Pancreas (tissue), 10 donors: ENCODE data around the gene POPDC2. TPM values are rescaled to one million over a fixed set of nuclear protein-coding genes. Genes with fewer than 3 reads are reported as not detected.

Experiments
- ATAC-seq, 4 donors: fragments of 200-7000 bp; cut with Tn5 transposase; one replicate each; pipeline versions ENCODE4 v1.8.0 to v1.9.1; 2020; ENCODE audit warnings: mild to moderate bottlenecking in 4 of 4, moderate library complexity in 4 of 4
- DNase-seq, 6 donors: peaks; one replicate each; pipeline ENCODE4 v3.0.0-alpha.2; 2020
- FAIRE-seq: peaks from 2 replicates; lab custom pipeline; 2012; peaks lifted over from hg19 to GRCh38; lab: Jason Lieb, UNC
- H3K27ac ChIP-seq, 4 donors: fragments of 200-600 bp; sonication (generic); 1 replicate in 3 of 4; 2 replicates in 1 of 4; pipeline versions ENCODE4 v1.5.0 to v1.8.0; 2020
- H3K27me3 ChIP-seq, 4 donors: fragments of 200-600 bp; one replicate each; pipeline ENCODE4 v1.8.0; 2021
- H3K36me3 ChIP-seq, 3 donors: fragments of 200-600 bp; sonication (generic) in 1 of 3; one replicate each; pipeline versions ENCODE4 v1.5.0 to v1.8.0; 2020 to 2021
- H3K4me1 ChIP-seq, 3 donors: fragments of 200-600 bp; one replicate each; pipeline ENCODE4 v1.8.0; 2021
- H3K4me3 ChIP-seq, 4 donors: fragments of 200-600 bp; sonication (generic) in 2 of 4; one replicate each; pipeline versions ENCODE4 v1.5.0 to v1.8.0; 2020 to 2021
- H3K9me3 ChIP-seq, 4 donors: fragments of 200-600 bp; one replicate each; pipeline ENCODE4 v1.8.0; 2021
- CTCF ChIP-seq, 4 donors: fragments of 200-600 bp; sonication (generic) in 3 of 4; IDR thresholded peaks; one replicate each; pipeline versions ENCODE4 v1.5.0 to v1.8.0; 2021; ENCODE audit warnings: antibody characterized with exemption in 4 of 4
- WGBS, 2 donors: extraction: QIAGEN DNeasy Blood & Tissue Kit; methylation state at CpG; one replicate each; pipeline ENCODE4 v1.1.7; 2013; 5-methylcytosine and 5-hydroxymethylcytosine counted together
- intact Hi-C, 3 donors: fragments of 100-400 bp; cut with DNase I; formaldehyde crosslinking; loops; one replicate each; pipeline versions ENCODE4 v1.11.1 to v1.14.2; 2022
- polyA plus RNA-seq, 2 donors: library from polyadenylated mRNA; stranded (reverse); fragments of 200-250 nt; gene quantifications; one replicate each; pipeline ENCODE4 v1.2.3, GENCODE V29; 2013
- total RNA-seq, 6 donors: library from RNA; stranded (reverse); fragmentation: NEBNext Ultra II Directional in 4 of 6; extraction: Animal tissue kit (Norgen Biotek cat#: 25700) in 4 of 6; gene quantifications; one replicate each; pipeline versions ENCODE4 v1.2.1 to v1.2.4, GENCODE V29; 2021 to 2023
- donor health status: healthy with polysubstance abuse.
- donor health status: DM: no; HTN: no; CAD: no; lungs with moderate emphysema.
- donor health status: DM: no; HTN: no; CAD: no.
- donor health status: control.
- donor health status: control.
- donor health status: Bipolar disorder and iron deficiency.
- donor health status: DM: yes; HTN: yes; CAD: no.
- donor health status: DM: no; HTN: no; CAD: no.
- donor health status: DM: no; HTN: no; CAD: no.
- donor health status: DM: yes; HTN: yes; CAD: no.

Gene POPDC2
- total and polyA plus RNA-seq, 8 donors: 0.52 to 6.7 (median 1.3) TPM

- FAIRE-seq: no peak
- Histone ChIP-seq H3K9me3 (no peaks in the 10 kb centered on the region), H3K27me3 (no peaks in the 10 kb centered on the region), H3K4me1 (peaks cover 4 to 7% (median 7%) of the 10 kb centered on the region in 3 donors), H3K27ac (no peak overlapping the region), H3K4me3 (no peak overlapping the region), H3K36me3 (no peaks in the 10 kb centered on the region)
- peak in 1 of 6 donors; percentile 28 for DNase-seq
- ATAC-seq: no peak
- intact Hi-C loops: no loop called here
- WGBS, 2 donors: 95 to 96% methylated on average over 9 of the region's 9 CpGs
- TF ChIP-seq CTCF (IDR thresholded peaks at IDR 0.05): no peak
Measured at GRCh38 chr3:119659606-119660291, 640 bp downstream of the POPDC2 start.

GRCh38 chr3:119658994-119659393 lies 1.4 kb downstream of the POPDC2 start:
- H3K27me3 ChIP-seq: no peaks in the 10 kb centered on the region
- DNase-seq (no peak), FAIRE-seq (no peak), ATAC-seq (no peak)
- peaks cover 4 to 7% (median 7%) of the 10 kb centered on the region in 3 donors for H3K4me1 ChIP-seq
- TF ChIP-seq CTCF (IDR thresholded peaks at IDR 0.05): no peak
- intact Hi-C loops: no loop called here
- WGBS, 2 donors: 97 to 98% methylated on average over 2 of the region's 2 CpGs
- no peak overlapping the region for H3K4me3 ChIP-seq
- H3K36me3 ChIP-seq: no peaks in the 10 kb centered on the region
- no peak overlapping the region for H3K27ac ChIP-seq
- no peaks in the 10 kb centered on the region for H3K9me3 ChIP-seq

GRCh38 chr3:119657887-119658702 lies 2.3 kb downstream of the POPDC2 start:
- intact Hi-C loops: no loop called here
- no peak for TF ChIP-seq CTCF (IDR thresholded peaks at IDR 0.05)

GRCh38 chr3:119653876-119654275 lies 6.5 kb downstream of the POPDC2 start:
- 44 to 45% methylated on average over 2 of the region's 2 CpGs for WGBS, 2 donors
- no peaks in the 10 kb centered on the region for H3K27me3 ChIP-seq

More at GRCh38 chr3:119657887-119658702, 2.3 kb downstream of the POPDC2 start:
- H3K9me3 ChIP-seq: no peaks in the 10 kb centered on the region
- WGBS, 2 donors: 87 to 88% methylated on average over 4 of the region's 4 CpGs
- FAIRE-seq (no peak), ATAC-seq (peak in 2 of 4 donors; percentile 37 to 65), DNase-seq (no peak)
- H3K27me3 ChIP-seq: no peaks in the 10 kb centered on the region
- no peak overlapping the region for H3K4me3 ChIP-seq
- peaks cover 4 to 7% (median 7%) of the 10 kb centered on the region in 3 donors for H3K4me1 ChIP-seq
- no peaks in the 10 kb centered on the region for H3K36me3 ChIP-seq
- H3K27ac ChIP-seq: no peak overlapping the region

More at GRCh38 chr3:119653876-119654275, 6.5 kb downstream of the POPDC2 start:
- no peaks in the 10 kb centered on the region for H3K4me1 ChIP-seq
- TF ChIP-seq CTCF (IDR thresholded peaks at IDR 0.05): no peak
- DNase-seq: no peak
- H3K36me3 ChIP-seq: no peaks in the 10 kb centered on the region
- FAIRE-seq: no peak
- H3K9me3 ChIP-seq: no peaks in the 10 kb centered on the region
- peak in 1 of 4 donors; percentile 62 for ATAC-seq
- H3K27ac ChIP-seq: no peak overlapping the region
- no peak overlapping the region for H3K4me3 ChIP-seq
- intact Hi-C loops: no loop called here
